ENCODE measurements around the gene TRHDE. TPM values are rescaled to one million over a fixed set of nuclear protein-coding genes. Genes with fewer than 3 reads are reported as not detected.

The TRHDE gene
- total RNA-seq, 4 donors from 2014 or later: under 0.01 to 0.95 (median 0.50) TPM; not detected in 1

- no peak for TF ChIP-seq CTCF (IDR thresholded peaks at IDR 0.05)
- TF ChIP-seq POLR2A (IDR thresholded peaks at IDR 0.05): no peak
- Histone ChIP-seq H3K27ac (no peak overlapping the region), H3K4me1 (no peaks in the 10 kb centered on the region), H3K9me3 (no peaks in the 10 kb centered on the region), H3K4me3 (no peak overlapping the region), H3K27me3 (no peaks in the 10 kb centered on the region), H3K36me3 (no peaks in the 10 kb centered on the region)
- intact Hi-C loops (cut with DNase I): no loop called here
- no peak for DNase-seq
- WGBS, 2 donors: 75 to 79% methylated on average over 1 of the region's 1 CpG
Observed at GRCh38 chr12:72285861-72286260, 13.7 kb downstream of the TRHDE start.

- WGBS, 2 donors: 65 to 80% methylated on average over 3 of the region's 3 CpGs
- TF ChIP-seq CTCF (IDR thresholded peaks at IDR 0.05) (no peak), POLR2A (IDR thresholded peaks at IDR 0.05) (no peak)
- intact Hi-C loops (cut with DNase I): no loop called here
- Histone ChIP-seq H3K27me3 (no peaks in the 10 kb centered on the region), H3K36me3 (no peaks in the 10 kb centered on the region), H3K4me1 (no peaks in the 10 kb centered on the region), H3K9me3 (no peaks in the 10 kb centered on the region), H3K27ac (no peak overlapping the region), H3K4me3 (no peak overlapping the region)
- DNase-seq: no peak
Observed at GRCh38 chr12:72286526-72286925, 14.4 kb downstream of the TRHDE start.

GRCh38 chr12:72288436-72288835, 16.3 kb downstream of the TRHDE start:
- intact Hi-C loops (cut with DNase I): no loop called here
- Histone ChIP-seq H3K4me3 (no peak overlapping the region), H3K4me1 (no peaks in the 10 kb centered on the region), H3K27ac (no peak overlapping the region), H3K27me3 (no peaks in the 10 kb centered on the region), H3K36me3 (no peaks in the 10 kb centered on the region), H3K9me3 (no peaks in the 10 kb centered on the region)
- 79 to 81% methylated on average over 3 of the region's 3 CpGs for WGBS, 2 donors
- no peak for DNase-seq
- TF ChIP-seq POLR2A (IDR thresholded peaks at IDR 0.05): no peak
- no peak for TF ChIP-seq CTCF (IDR thresholded peaks at IDR 0.05)

GRCh38 chr12:72288911-72289310, 16.7 kb downstream of the TRHDE start:
- no peak for DNase-seq
- intact Hi-C loops (cut with DNase I): no loop called here
- no peaks in the 10 kb centered on the region for H3K4me1 ChIP-seq
- H3K4me3 ChIP-seq: no peak overlapping the region
- 32 to 52% methylated on average over 2 of the region's 2 CpGs for WGBS, 2 donors
- H3K9me3 ChIP-seq: no peaks in the 10 kb centered on the region
- no peaks in the 10 kb centered on the region for H3K27me3 ChIP-seq
- H3K27ac ChIP-seq: no peak overlapping the region
- H3K36me3 ChIP-seq: no peaks in the 10 kb centered on the region
- TF ChIP-seq POLR2A (IDR thresholded peaks at IDR 0.05) (no peak), CTCF (IDR thresholded peaks at IDR 0.05) (no peak)

GRCh38 chr12:72289633-72290032, 17.5 kb downstream of the TRHDE start:
- no peak overlapping the region for H3K4me3 ChIP-seq
- TF ChIP-seq POLR2A (IDR thresholded peaks at IDR 0.05) (no peak), CTCF (IDR thresholded peaks at IDR 0.05) (no peak)
- no peaks in the 10 kb centered on the region for H3K4me1 ChIP-seq
- H3K9me3 ChIP-seq: no peaks in the 10 kb centered on the region
- intact Hi-C loops (cut with DNase I): no loop called here
- DNase-seq: no peak
- no peaks in the 10 kb centered on the region for H3K36me3 ChIP-seq
- no peaks in the 10 kb centered on the region for H3K27me3 ChIP-seq
- WGBS, 2 donors: 83 to 90% methylated on average over 2 of the region's 2 CpGs
- H3K27ac ChIP-seq: no peak overlapping the region
